GM12801 (cell line): ENCODE data around the gene PHLPP1.

ENCODE experiments used
- TF ChIP-seq, protein P1 (sequence below): IDR thresholded peaks from one replicate; pipeline ENCODE4 v1.5.1; 2011; ENCODE audit warnings: control low read depth; ENCODE audit not compliant: insufficient read length; ENCODE audit errors: extremely low read depth

The PHLPP1 gene

DNA sequence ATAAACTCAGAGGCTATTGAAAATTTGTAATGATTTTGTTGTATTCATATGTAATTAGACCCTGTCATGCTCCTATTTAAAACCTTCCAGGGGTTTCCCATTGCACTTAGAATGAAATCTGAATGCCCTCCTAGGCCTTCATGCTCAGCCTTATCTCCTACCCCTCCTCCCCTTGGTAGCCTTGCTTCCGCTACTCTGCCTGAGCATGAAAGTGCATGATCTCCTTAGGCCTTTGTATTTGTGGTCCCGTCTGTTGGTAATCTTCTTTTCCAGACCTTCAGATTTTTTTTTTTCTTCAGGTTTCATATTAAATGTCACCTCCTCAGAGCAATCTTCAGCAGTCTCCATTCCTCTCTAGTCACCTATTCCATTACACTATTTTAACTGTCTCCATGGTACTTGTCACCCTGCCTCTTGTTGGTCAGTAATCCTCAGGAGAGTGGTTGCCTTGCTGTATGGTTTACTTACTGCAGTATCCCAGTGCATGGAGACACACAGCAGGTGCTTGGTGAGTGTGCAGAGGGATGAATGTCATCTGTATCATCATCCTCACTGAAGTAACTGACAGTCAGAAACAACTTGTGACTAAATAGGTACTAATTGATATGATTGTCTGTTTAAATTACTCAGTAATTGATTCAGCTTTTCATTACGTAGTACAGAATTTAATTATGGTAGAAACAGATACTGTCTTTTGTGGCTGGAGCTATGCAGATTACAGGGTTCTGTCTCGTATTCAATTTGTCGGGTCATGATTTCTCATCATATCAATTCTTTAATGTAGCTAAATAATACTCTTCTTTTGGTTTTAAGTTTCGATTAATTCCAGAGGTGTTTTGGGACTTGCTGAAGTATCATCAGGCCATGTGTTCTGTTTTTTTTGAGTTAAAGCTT, 63.9 kb downstream of the PHLPP1 start:
- TF ChIP-seq, protein P1, sequence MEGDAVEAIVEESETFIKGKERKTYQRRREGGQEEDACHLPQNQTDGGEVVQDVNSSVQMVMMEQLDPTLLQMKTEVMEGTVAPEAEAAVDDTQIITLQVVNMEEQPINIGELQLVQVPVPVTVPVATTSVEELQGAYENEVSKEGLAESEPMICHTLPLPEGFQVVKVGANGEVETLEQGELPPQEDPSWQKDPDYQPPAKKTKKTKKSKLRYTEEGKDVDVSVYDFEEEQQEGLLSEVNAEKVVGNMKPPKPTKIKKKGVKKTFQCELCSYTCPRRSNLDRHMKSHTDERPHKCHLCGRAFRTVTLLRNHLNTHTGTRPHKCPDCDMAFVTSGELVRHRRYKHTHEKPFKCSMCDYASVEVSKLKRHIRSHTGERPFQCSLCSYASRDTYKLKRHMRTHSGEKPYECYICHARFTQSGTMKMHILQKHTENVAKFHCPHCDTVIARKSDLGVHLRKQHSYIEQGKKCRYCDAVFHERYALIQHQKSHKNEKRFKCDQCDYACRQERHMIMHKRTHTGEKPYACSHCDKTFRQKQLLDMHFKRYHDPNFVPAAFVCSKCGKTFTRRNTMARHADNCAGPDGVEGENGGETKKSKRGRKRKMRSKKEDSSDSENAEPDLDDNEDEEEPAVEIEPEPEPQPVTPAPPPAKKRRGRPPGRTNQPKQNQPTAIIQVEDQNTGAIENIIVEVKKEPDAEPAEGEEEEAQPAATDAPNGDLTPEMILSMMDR, result no peak

DNA sequence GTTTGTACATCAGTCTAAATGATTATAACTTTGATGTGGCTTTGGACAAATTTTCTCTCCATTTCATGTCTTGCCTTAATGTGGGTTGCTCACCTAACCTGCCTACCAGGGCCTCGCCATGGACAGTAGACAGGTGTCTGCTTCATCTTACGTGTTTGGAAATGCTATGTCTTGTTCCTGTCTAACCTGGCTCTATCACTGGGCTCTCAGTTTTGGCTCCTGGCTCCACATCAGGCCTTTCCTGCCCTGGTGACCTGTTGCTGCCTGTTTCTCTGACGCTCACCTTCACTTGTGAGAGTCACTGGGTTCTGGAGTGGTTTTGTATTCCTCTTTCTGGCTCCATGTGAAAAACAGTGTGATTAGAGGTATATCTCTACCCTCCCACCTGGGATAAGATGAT, 65.9 kb downstream of the PHLPP1 start:
- TF ChIP-seq, protein P1, result no peak

DNA sequence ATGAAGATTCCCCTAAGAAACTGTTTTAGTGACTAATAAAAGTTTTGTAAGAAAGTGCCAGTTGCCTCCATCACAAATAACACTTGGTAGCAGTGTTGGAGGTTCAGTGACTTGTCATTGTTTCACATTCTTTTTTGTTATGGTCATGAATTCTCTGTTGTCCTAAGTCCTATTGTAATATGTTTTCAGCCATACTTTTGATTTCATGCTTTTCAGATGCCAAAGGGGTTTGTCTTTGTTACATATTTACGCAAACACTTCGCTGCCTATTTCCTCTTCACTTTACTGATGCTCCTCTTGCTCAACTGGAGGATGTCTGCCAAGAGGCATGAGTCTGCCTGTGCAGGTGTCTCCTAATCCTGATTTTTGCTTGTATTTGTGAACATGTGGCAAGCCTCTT, 66.6 kb downstream of the PHLPP1 start:
- TF ChIP-seq, protein P1, result no peak

DNA sequence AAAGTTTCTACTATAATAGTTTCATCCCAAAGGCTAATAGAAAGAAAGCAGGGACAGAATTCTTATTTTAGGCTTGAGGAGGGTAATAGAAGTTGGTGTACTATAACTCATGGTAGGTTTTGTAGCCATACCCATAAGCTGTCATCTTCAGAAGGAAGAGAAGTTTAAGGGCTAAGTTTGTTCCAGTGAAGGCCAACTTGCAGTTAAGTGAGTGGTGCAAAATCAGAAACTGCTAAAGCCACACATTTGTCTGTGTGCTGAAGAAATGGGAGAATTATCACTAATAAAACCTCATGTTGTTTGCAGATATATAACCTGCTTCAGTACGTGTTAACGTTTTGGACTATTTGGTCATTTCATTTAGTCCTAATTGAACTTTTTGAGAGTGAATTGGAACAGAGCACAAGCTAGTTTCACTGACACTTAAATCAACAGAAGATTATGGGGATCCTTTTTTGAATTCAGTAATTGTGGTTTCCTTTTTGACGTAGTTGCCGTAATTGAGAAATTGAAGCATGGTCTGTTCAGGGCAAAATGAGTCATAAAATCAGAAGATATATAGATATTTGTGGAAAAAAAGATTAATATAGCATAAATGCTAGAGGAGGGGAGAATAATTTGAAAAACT, 69.1 kb downstream of the PHLPP1 start:
- TF ChIP-seq, protein P1, result no peak

DNA sequence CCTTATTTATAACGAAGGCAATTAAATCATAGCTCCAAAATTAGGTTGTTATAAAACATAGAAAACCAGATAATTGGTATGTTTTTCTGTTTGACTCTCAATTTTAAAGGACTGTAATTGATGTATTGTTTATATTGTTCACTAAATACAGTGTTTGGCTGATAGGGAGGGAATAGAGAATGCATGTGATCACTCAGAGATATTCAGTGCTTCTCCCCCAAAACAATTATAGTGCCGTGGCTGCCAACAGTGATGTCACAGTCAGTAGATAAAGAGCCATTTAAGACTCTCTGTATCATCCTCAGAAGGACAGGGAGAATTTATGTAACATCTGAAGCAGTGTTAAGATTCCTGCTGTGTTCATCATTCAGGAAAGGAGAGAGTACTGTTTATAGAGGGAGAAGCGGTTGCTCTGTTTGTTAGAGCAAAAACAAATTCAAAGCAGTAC, 69.6 kb downstream of the PHLPP1 start:
- TF ChIP-seq, protein P1, result no peak

DNA sequence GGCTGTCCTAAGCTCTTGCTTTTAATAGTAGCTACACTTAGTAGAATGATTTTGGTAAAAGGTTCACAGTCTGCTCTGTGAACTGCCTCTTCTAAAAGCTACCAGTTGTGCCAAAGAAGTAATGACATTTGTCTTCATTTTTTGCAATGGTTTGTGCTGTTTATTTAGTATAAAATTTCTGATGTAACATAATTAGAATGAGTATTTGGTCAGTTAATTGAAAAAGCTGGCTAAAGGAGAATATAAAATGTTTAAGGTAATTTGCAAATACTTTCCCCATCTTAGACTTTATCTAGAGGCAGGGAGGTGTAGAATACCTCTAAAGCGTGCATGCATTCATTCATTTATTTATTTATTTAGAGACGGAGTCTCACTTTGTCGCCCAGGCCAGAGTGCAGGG, 71.3 kb downstream of the PHLPP1 start:
- TF ChIP-seq, protein P1, result no peak

DNA sequence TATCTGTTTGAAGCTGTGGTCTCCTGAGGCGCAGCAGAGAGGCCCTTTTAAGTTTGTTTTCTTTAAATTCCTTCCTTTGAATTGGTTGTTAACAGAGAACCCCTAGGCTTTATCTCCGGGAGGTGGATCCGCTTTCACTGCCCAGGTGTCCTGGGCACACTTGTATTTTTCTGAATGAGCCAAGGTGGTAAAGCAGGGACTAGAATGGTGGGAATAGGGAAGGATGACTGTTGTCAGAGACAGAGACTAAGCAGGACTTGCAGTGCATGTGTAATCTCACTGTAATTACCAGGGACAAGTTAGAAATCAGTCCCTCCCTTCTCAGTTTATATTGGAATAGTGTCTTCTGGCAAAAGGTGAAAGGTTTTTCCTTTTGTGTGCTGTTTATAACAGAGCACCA, 72.8 kb downstream of the PHLPP1 start:
- TF ChIP-seq, protein P1, result no peak
